SIG-M5 treated with dmso at 0.1 percent for 504 hours (cell line): Measurements from ENCODE around the gene NAPB.
"Not testable (repeated sequence)": the region's sequence is repeated elsewhere in the genome, so short reads cannot be mapped to it uniquely, and the experiment has no call there.

Experiments used
- DNase-seq: peaks from one replicate; lab custom pipeline; 2025; ENCODE audit not compliant: unreplicated experiment; lab: John Stamatoyannopoulos, UW

NAPB gene

DNA sequence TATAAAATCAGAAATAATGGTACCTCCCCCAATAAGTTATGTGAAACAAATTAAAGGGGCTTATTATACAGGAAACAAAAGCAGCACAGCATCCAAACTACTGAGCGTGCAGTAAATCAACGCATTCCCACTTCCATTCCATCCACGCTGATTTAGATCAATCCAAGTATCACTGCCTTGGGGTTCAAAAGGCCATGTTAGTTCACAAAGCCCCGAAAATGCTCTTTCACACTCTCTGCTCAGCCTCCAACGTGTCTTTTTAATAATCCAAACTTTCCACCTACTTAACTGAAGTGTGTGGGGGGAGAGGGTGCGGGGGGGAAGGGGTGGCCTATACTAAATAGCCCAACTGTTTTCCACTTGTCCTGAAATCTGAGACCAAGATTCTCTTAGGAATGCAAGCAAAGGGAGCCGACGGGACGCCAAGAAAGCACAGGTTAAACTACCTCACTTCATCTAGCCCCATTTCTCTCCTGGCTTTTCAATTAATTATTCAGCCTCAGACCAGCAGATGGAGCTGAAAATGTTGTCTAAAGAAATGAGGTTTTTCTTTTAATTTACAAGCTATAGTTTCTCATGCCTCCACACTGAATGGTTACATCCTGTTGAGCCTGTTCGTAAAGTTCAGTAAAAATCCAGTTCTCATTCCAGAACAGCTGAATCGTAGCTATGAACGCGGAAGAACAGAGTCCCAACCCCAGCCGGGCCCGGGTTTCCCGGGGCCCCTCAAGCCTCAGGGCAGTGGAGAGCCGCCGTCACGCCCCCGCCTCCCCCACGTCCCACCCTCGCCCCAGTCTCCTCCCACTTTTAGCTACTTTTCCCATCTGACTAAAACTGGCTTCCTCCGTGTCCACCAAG, 71.7 kb downstream of the NAPB start:
- peak; percentile 91 for DNase-seq

GRCh38 chr20:23348510-23348909, 72.8 kb downstream of the NAPB start:
- DNase-seq, result not testable (repeated sequence)

DNA sequence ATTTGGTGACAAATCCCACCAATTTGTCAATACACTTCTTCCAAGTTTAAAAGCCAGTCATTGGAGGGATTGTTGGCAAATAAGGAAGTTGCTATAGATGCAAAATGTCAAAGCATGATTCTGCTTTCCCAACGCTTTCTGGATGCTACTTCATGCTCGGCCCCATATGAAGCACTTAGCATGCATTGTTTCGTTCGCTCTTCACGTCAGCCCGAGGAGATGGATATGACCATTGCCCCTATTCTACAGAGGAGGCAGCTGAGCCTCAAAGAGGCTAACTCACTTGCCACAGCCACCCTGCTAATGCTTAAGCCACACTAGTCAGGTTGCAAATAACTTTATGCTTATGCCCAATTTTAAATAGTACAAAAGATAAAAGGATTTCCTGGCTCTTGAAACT, 73.5 kb downstream of the NAPB start:
- peak; percentile 40 for DNase-seq

DNA sequence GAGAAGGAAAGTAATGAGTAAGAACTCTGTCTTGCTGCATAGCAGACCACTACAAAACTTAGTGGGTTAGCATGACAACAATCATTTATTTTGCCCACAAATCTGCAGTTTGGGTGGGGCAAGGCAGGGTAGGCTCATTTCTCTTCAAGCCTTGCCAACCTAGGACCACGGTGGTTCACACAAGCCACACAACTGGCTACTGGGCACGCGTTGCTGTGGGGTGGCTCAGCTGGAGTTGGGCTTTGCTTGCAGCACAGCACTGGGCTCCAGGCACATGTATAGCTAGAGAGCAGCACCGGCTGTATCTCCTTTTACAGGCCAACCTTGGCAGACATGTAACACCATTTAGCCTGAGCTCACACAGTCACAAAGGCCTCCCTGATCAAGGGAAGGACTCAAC, 75.3 kb downstream of the NAPB start:
- no peak for DNase-seq

DNA sequence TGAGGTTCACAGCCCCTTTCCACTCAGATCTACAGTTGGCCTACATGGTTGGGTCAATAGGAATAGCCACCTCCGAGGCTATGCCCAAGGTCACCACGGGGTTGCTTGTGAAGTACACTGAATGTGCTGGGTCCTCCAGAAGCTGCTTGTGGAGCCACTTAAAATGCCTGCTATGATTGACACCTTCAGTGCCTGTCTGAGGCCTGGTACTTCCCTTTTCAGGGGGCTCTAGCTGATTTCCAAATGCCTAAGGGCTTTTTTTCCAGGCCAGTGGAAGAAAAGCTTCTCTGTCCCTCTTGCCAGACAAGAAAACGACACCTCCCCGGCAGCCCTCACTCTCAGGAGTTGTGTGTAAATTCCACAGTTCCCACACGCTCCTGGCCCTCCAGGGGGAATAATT, 77.0 kb downstream of the NAPB start:
- peak; percentile 22 for DNase-seq

- no peak for DNase-seq
Observed at GRCh38 chr20:23343590-23343989, 77.7 kb downstream of the NAPB start.

GRCh38 chr20:23341073-23341472, 80.2 kb downstream of the NAPB start:
- DNase-seq, result no peak

- DNase-seq, result peak; percentile 59
Observed at GRCh38 chr20:23340524-23340923, 80.8 kb downstream of the NAPB start.

- no peak for DNase-seq
Observed at GRCh38 chr20:23339986-23340385, 81.3 kb downstream of the NAPB start.

DNA sequence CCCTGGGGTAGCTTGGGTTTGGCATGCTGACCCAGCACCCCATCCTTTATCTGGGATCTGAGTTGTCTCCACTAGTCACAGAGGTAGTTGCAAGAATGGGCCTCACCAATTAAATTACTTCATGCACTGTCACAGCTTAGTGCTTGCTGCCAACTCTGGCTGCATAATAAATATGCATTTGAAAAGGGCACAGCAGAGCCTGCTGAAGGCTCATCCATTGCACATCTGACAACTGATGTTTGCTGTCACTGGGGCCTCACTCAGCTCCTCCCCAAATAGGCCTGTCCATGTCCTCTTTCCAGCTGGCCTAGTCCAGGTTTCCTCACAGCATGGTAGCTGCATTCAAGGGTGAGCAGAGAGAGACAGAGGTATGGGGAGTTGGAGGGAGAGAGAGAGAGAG, 84.0 kb downstream of the NAPB start:
- no peak for DNase-seq

- DNase-seq, result no peak
Observed at GRCh38 chr20:23336476-23336875, 84.8 kb downstream of the NAPB start.

- DNase-seq, result no peak
Observed at GRCh38 chr20:23335521-23335920, 85.8 kb downstream of the NAPB start.

- DNase-seq, result no peak
Observed at GRCh38 chr20:23334111-23334510, 87.2 kb downstream of the NAPB start.

DNA sequence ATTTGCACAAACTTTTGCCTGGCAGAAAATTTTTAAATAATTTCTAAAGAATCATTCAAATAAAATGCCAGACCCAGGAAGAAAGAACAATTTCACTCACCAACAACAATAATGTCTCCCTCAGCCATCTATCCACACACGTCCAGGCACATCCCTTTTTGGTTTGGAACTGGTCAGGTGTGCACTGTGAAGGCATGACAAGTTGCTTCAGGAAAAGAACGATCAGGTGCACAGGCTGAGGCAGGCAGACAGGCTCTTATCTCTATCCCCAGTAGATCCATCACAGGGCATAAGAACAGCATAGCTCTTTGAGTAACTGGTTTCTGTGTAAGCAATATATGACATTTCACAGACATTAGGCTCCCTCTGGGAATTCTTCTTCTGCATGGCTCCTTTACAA, 88.8 kb downstream of the NAPB start:
- no peak for DNase-seq

DNA sequence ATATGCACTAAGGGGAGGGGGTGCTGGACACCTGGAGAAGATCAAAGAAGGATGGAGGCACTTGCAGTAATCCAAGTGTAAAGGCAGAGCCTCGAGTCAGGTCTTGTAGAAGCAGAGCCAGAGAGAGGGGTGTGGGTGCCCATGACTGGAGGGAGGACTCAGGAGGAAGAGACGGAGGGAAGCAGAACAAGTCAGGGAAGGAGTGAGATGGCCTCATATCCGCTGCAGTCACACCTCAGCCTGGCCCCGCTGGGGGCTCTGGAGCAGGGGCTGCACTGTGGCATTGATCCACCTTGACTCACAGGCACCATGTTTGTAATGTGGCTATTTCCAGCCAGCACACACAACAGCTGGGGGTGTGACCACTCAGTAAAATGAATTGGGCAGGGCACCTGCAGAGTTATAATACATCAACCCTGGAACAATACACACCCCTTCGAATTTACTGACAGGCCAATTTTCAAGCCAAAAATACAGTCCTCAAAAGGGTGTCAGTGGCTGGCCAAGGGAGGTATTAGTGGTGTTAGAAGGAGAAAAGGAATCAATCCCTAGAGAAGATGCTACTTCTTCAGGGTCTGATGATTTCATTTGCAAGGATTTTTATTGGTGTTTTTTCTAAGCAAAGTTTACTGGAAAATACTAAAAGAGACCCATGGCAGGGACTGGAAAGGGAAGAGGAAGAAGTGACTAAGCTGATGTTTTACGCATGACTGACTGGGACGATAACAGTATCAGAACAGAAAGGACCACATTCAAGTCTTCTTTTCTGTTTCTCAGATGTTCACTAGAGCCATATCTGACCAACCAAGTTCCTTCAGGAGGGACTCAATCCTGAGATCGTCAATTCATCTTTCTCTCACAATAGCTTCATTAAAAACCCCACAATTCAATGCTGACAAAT, 89.6 kb downstream of the NAPB start:
- no peak for DNase-seq

GRCh38 chr20:23327617-23328333, 93.5 kb downstream of the NAPB start:
- DNase-seq, result no peak

- no peak for DNase-seq
Observed at GRCh38 chr20:23326774-23327173, 94.5 kb downstream of the NAPB start.

DNA sequence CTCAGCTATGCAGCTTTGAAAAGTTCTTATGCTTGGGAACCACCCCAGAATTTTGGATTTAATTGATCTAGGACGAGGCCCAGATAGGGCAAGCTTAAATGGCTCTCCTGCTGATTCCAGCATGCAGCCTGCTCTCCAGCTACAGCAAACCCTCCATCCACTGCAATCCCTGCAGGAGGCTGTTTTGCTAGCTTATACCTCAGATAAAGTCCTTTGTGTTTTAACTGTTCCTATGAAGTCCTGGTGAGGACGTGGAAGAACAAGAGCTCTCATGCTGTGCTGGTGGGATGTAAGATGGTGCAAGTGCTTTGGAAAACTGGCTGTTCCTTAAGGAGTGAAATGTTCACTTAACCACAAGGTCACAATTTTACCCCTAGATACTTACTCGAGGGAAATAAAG, 96.2 kb downstream of the NAPB start:
- no peak for DNase-seq
